HepG2 (cell line): ENCODE results near the gene ZBTB7C.

Source experiments
- CTCF ChIP-seq: sonication (generic); formaldehyde crosslinking; IDR thresholded peaks from 2 replicates; pipeline ENCODE4 v1.5.0; 2020; ENCODE audit warnings: mild to moderate bottlenecking, missing genetic modification reagents, moderate library complexity
- EED ChIP-seq: sonication (generic); formaldehyde crosslinking; IDR thresholded peaks from 2 replicates; pipeline ENCODE4 v1.5.0; 2020; ENCODE audit warnings: mild to moderate bottlenecking, missing genetic modification reagents
- NFE2L1 ChIP-seq: sonication (generic); formaldehyde crosslinking; IDR thresholded peaks from 2 replicates; pipeline ENCODE4 v1.4.0; 2020; ENCODE audit warnings: missing genetic modification reagents, mild to moderate bottlenecking, borderline replicate concordance
- NR1H2 ChIP-seq: sonication (generic); formaldehyde crosslinking; IDR thresholded peaks from 2 replicates; pipeline ENCODE4 v1.8.1; 2022; ENCODE audit warnings: low read depth, missing genetic modification reagents, borderline replicate concordance
- NR2C2 ChIP-seq: sonication (generic); formaldehyde crosslinking; IDR thresholded peaks from 2 replicates; pipeline ENCODE4 v1.4.0; 2020; ENCODE audit warnings: missing genetic modification reagents, mild to moderate bottlenecking, moderate library complexity, borderline replicate concordance
- POLR2AphosphoS5 ChIP-seq: IDR thresholded peaks from 2 replicates; pipeline ENCODE4 v1.6.1; 2012; ENCODE audit warnings: low read depth, low read length
- ZFP41 ChIP-seq: sonication (generic); formaldehyde crosslinking; IDR thresholded peaks from 2 replicates; pipeline ENCODE4 v1.4.0; 2020; ENCODE audit warnings: mild to moderate bottlenecking, missing genetic modification reagents, borderline replicate concordance

GRCh38 chr18:48364146-48364545, 45.0 kb downstream of the ZBTB7C start:
- TF ChIP-seq POLR2AphosphoS5 (no peak), EED (no peak), NR1H2 (no peak), ZFP41 (CRISPR knock-in tag) (no peak), NR2C2 (CRISPR knock-in tag) (no peak), NFE2L1 (no peak), CTCF (CRISPR knock-in tag) (no peak)
